ENCODE measurements around the gene ILKAP. TPM values are rescaled to one million over a fixed set of nuclear protein-coding genes. Genes with fewer than 3 reads are reported as not detected.

ILKAP gene
- total RNA-seq, 4 donors from 2014 or later: 27.3 to 36.0 (median 34.3) TPM

DNA sequence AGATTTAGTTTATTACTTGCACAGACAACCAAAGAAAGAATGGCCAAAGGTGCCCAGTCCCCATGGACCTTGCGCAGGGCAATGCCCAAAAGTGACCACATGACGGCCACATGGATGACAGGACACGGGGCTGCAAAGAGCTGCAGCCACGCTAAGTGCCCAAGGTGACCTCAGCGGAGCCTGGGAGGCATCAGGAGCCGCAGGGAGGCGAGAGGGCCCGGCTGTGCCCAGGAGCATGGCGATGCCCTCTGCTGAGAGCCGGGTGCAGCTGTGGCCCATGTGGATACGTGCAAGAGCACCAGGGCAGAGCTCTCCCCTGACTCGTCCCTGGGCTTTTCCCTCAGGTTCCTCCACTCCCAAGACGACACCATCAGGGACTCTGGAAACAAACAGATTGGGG, 21.6 kb upstream of the ILKAP start:
- DNase-seq (ENCODE audit: extremely low spot score): no peak
- 85% methylated on average over 12 of the region's 13 CpGs for WGBS
- H3K36me3 ChIP-seq: peaks cover 0 to 9% (median 0%) of the 10 kb centered on the region in 4 donors
- no peak overlapping the region for H3K4me3 ChIP-seq
- peaks cover 0 to 45% (median 29%) of the 10 kb centered on the region in 4 donors for H3K4me1 ChIP-seq
- no peaks in the 10 kb centered on the region for H3K27me3 ChIP-seq
- TF ChIP-seq POLR2AphosphoS5 (IDR thresholded peaks at IDR 0.05) (no peak), EP300 (IDR thresholded peaks at IDR 0.05) (no peak), POLR2A (IDR thresholded peaks at IDR 0.05; ENCODE audit: low read depth) (no peak)
- TF ChIP-seq, protein P1, sequence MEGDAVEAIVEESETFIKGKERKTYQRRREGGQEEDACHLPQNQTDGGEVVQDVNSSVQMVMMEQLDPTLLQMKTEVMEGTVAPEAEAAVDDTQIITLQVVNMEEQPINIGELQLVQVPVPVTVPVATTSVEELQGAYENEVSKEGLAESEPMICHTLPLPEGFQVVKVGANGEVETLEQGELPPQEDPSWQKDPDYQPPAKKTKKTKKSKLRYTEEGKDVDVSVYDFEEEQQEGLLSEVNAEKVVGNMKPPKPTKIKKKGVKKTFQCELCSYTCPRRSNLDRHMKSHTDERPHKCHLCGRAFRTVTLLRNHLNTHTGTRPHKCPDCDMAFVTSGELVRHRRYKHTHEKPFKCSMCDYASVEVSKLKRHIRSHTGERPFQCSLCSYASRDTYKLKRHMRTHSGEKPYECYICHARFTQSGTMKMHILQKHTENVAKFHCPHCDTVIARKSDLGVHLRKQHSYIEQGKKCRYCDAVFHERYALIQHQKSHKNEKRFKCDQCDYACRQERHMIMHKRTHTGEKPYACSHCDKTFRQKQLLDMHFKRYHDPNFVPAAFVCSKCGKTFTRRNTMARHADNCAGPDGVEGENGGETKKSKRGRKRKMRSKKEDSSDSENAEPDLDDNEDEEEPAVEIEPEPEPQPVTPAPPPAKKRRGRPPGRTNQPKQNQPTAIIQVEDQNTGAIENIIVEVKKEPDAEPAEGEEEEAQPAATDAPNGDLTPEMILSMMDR (IDR thresholded peaks at IDR 0.05): no peak
- no peak overlapping the region for H3K27ac ChIP-seq (replicated peaks in 1 of 4)
- intact Hi-C loops (cut with DNase I): no loop called here
- no peaks in the 10 kb centered on the region for H3K9me3 ChIP-seq

DNA sequence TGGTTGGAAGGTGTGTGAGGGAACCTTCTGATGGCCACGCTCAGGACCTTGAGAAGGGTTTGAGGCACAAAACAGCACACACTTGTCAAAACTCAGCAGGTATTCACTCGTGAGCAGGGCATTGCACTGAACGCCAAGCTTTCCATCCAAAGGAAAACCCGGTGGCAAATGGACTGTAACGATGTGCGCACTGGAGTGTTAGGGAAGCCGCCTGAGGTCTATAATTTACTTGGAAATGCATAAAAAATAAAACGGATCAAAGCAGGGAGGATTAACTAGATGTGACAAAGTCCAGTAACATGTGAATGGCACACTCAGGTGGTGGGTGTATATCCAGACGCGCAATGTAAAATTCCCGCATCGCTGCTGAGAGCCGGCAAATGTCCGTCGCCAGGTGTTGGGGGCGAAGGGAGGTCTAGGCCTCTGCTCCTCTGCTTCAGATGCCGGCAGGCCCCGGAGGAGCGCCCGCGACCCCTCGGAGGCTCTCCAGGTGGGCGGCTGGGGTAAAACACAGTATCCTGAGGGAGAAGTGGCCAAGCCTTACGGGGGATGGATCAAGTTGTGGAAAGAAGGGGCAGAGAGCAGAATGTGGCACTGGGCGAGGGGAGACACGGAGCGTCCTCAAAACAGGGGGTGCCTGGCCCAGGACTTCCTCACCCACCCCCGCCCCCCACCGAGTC, 21.0 kb upstream of the ILKAP start:
- 94% methylated on average over 29 of the region's 29 CpGs for WGBS
- TF ChIP-seq POLR2A (IDR thresholded peaks at IDR 0.05; ENCODE audit: low read depth) (no peak), POLR2AphosphoS5 (IDR thresholded peaks at IDR 0.05) (no peak), EP300 (IDR thresholded peaks at IDR 0.05) (no peak)
- TF ChIP-seq, protein P1 (IDR thresholded peaks at IDR 0.05): no peak
- Histone ChIP-seq H3K4me1 (peaks cover 0 to 45% (median 28%) of the 10 kb centered on the region in 4 donors), H3K36me3 (peaks cover 0 to 9% (median 0%) of the 10 kb centered on the region in 4 donors), H3K27ac (replicated peaks in 1 of 4) (no peak overlapping the region), H3K27me3 (no peaks in the 10 kb centered on the region), H3K4me3 (no peak overlapping the region), H3K9me3 (no peaks in the 10 kb centered on the region)
- no peak for DNase-seq (ENCODE audit: extremely low spot score)
- intact Hi-C loops (cut with DNase I): no loop called here

DNA sequence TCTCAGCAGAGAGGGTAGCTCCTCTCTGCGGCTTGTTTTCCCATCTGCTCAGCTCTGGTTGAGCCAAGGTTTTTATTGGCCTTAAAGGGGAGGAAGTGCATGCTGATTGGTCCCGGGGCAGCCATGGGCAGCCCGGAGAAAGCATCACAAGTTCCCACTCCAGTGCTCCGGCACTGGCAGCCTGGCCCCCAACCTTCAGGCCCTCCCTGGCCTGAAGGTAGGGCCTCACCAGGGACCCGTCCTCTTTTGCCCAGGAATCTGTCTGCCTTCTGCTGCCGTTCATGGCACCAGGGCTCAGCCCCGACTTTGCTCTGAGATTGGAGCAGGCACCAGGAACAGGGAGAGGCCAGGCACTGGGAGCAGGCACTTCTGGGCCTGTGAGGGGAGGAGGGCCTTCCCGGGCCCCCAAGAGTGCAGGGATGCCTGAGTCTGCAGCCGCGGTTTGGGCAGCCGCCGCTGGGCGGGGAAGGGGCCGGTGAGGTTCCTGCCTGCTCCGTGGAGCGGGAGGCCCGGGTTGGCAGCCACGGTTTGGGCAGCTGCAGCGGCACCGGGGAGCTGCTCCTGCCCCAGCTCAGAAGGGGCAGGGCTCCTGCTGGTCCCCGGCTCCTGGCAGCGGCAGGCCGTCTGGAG, 17.5 kb upstream of the ILKAP start:
- Histone ChIP-seq H3K27me3 (peaks cover 0 to 6% (median 0%) of the 10 kb centered on the region in 4 donors), H3K9me3 (no peaks in the 10 kb centered on the region), H3K4me1 (peaks cover 0 to 17% (median 8%) of the 10 kb centered on the region in 4 donors), H3K36me3 (peaks cover 0 to 6% (median 0%) of the 10 kb centered on the region in 4 donors), H3K4me3 (peak overlapping the region in 3 of 4 donors; percentile 4 to 24 (median 20)), H3K27ac (replicated peaks in 1 of 4) (peak overlapping the region; percentile 13 to 49 (median 44))
- TF ChIP-seq POLR2A (IDR thresholded peaks at IDR 0.05; ENCODE audit: low read depth): no peak
- TF ChIP-seq, protein P1 (IDR thresholded peaks at IDR 0.05): no peak
- peak; percentile 6 to 29 for TF ChIP-seq POLR2AphosphoS5 (IDR thresholded peaks at IDR 0.05)
- no peak for TF ChIP-seq EP300 (IDR thresholded peaks at IDR 0.05)
- DNase-seq (ENCODE audit: extremely low spot score): no peak
- intact Hi-C loops (cut with DNase I): no loop called here
- 73% methylated on average over 10 of the region's 23 CpGs for WGBS

DNA sequence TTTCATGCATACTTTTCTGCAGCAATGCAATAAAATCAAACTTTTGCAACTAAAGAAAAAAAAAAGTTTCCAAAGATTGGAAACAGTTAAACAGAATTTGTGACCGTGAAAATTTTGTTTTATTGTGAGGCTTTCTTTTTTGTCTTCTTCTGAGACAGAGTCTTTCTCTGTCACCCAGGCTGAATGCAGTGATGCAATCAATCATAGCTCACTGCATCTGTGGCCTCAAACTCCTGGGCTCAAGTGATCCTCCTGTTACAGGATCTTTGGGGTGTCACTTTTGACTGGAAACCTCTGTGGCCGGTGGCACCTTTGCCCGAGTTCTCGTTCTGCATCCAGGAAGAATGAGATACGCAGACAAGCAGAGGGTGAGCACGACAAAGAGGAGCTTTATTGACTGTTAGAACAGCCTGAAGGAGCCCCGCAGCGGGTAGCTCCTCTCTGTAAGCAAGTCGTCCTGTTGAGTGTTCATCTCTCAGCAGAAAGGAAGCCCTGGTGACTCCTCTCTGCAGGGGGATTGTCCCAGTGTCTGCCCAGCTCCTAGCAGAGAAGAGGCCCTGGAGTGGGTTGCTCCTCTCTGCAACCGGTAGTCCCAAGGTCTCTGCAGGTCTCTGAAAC, 16.9 kb upstream of the ILKAP start:
- H3K27ac ChIP-seq (replicated peaks in 1 of 4): peak overlapping the region in 3 of 4 donors; percentile 13 to 49 (median 45)

More for the DNA sequence above, 16.9 kb upstream of the ILKAP start:
- Histone ChIP-seq H3K4me3 (no peak overlapping the region), H3K27me3 (peaks cover 0 to 10% (median 0%) of the 10 kb centered on the region in 4 donors), H3K4me1 (peaks cover 0 to 11% (median 2%) of the 10 kb centered on the region in 4 donors), H3K36me3 (peaks cover 0 to 6% (median 0%) of the 10 kb centered on the region in 4 donors), H3K9me3 (no peaks in the 10 kb centered on the region)
- TF ChIP-seq POLR2AphosphoS5 (IDR thresholded peaks at IDR 0.05) (no peak), POLR2A (IDR thresholded peaks at IDR 0.05; ENCODE audit: low read depth) (no peak), EP300 (IDR thresholded peaks at IDR 0.05) (no peak)
- TF ChIP-seq, protein P1 (IDR thresholded peaks at IDR 0.05): no peak
- 89% methylated on average over 10 of the region's 10 CpGs for WGBS
- no peak for DNase-seq (ENCODE audit: extremely low spot score)
- intact Hi-C loops (cut with DNase I): no loop called here

Data from esophagus muscularis mucosa (tissue), 4 donors.